IMR-90 (cell line): ENCODE results near the gene PLXDC1. TPM values are rescaled to one million over a fixed set of nuclear protein-coding genes. Genes with fewer than 3 reads are reported as not detected.

ENCODE experiments used
- ATAC-seq: fragments of 200-7000 bp; cut with Tn5 transposase; 2 replicates; pipeline ENCODE4 v1.9.1; 2020; ENCODE audit warnings: low read depth, mild to moderate bottlenecking, moderate library complexity
- BruUV-seq: library from RNA; stranded (reverse); fragments of 400-500 nt; replicated peaks from 2 replicates; lab custom pipeline; 2021; lab: Mats Ljungman, UMichigan
- CTCF ChIA-PET: fragments of 300-600 bp; formaldehyde crosslinking; extraction: SDS; loops from one replicate; lab custom pipeline; 2021; ENCODE audit warnings: antibody characterized with exemption; lab: Yijun Ruan, JAX
- POLR2A ChIA-PET: fragments of 300-600 bp; sonication (Branson Sonifier 250); formaldehyde crosslinking; loops from one replicate; lab custom pipeline; 2022; ENCODE audit warnings: antibody characterized with exemption; ENCODE audit not compliant: unreplicated experiment; lab: Charles Lee
- DNase-seq: peaks from one replicate; pipeline ENCODE4 v3.0.0; 2013
- H2AFZ ChIP-seq: replicated peaks from 2 replicates; pipeline ENCODE3; 2013; ENCODE audit warnings: low read length, mild to moderate bottlenecking; ENCODE audit not compliant: poor library complexity
- H2AK5ac ChIP-seq: 2 replicates; pipeline ENCODE4 v1.6.1; 2013; ENCODE audit warnings: low read depth, low read length, inconsistent platforms
- H2AK9ac ChIP-seq: replicated peaks from 2 replicates; pipeline ENCODE3; 2013; ENCODE audit warnings: mild to moderate bottlenecking, low read depth, low read length, moderate library complexity; ENCODE audit not compliant: poor library complexity
- H2BK120ac ChIP-seq: 2 replicates; pipeline ENCODE4 v1.6.1; 2013; ENCODE audit warnings: low read depth, low read length, inconsistent platforms
- H2BK15ac ChIP-seq: 3 replicates; pipeline ENCODE4 v1.6.1; 2013; ENCODE audit warnings: low read depth, low read length, inconsistent platforms
- H2BK20ac ChIP-seq: 2 replicates; pipeline ENCODE4 v1.6.1; 2013; ENCODE audit warnings: low read depth, mild to moderate bottlenecking, inconsistent platforms, low read length, moderate library complexity
- H2BK5ac ChIP-seq: 2 replicates; pipeline ENCODE4 v1.6.1; 2013; ENCODE audit warnings: mild to moderate bottlenecking, low read depth, low read length, inconsistent platforms; ENCODE audit not compliant: poor library complexity, severe bottlenecking
- H3K14ac ChIP-seq: replicated peaks from 2 replicates; pipeline ENCODE4 v1.6.1; 2013; ENCODE audit warnings: low read depth, low read length, inconsistent platforms
- H3K18ac ChIP-seq: 2 replicates; pipeline ENCODE4 v1.6.1; 2013; ENCODE audit warnings: low read depth, low read length, control low read depth
- H3K23ac ChIP-seq: 2 replicates; pipeline ENCODE4 v1.6.1; 2013; ENCODE audit warnings: low read depth, low read length, inconsistent platforms
- H3K27ac ChIP-seq: 2 replicates; pipeline ENCODE4 v1.5.1; 2013; ENCODE audit warnings: mild to moderate bottlenecking, control low read depth, low read length; ENCODE audit not compliant: insufficient read depth
- H3K27me3 ChIP-seq: 2 replicates; pipeline ENCODE4 v1.6.1; 2013; ENCODE audit warnings: low read length; ENCODE audit not compliant: control insufficient read depth, insufficient read depth
- H3K36me3 ChIP-seq: 2 replicates; pipeline ENCODE4 v1.6.1; 2013; ENCODE audit warnings: low read length, mixed read lengths; ENCODE audit not compliant: control insufficient read depth, insufficient read depth
- H3K4ac ChIP-seq: 2 replicates; pipeline ENCODE4 v1.6.1; 2013; ENCODE audit warnings: low read depth, low read length, inconsistent platforms
- H3K4me1 ChIP-seq: 2 replicates; pipeline ENCODE4 v1.6.1; 2013; ENCODE audit warnings: low read length, mixed read lengths; ENCODE audit not compliant: control insufficient read depth, insufficient read depth
- H3K4me2 ChIP-seq: 2 replicates; pipeline ENCODE4 v1.6.1; 2013; ENCODE audit warnings: low read depth, mild to moderate bottlenecking, control low read depth, low read length, moderate library complexity
- H3K4me3 ChIP-seq: 2 replicates; pipeline ENCODE4 v1.5.1; 2013; ENCODE audit warnings: low read depth, mild to moderate bottlenecking, control low read depth, low read length, moderate library complexity; ENCODE audit not compliant: insufficient read depth
- H3K56ac ChIP-seq: 2 replicates; pipeline ENCODE4 v1.6.1; 2013; ENCODE audit warnings: low read length, inconsistent platforms; ENCODE audit not compliant: insufficient read depth; ENCODE audit errors: extremely low read depth
- H3K79me1 ChIP-seq, 2 experiments: 2 replicates each; pipeline ENCODE4 v1.6.1; 2013; ENCODE audit warnings: low read length in 2 of 2, inconsistent platforms in 1 of 2, low read depth in 1 of 2
- H3K9ac ChIP-seq: 2 replicates; pipeline ENCODE4 v1.6.1; 2013; ENCODE audit warnings: low read depth, low read length, control low read depth
- H3K9me1 ChIP-seq: 2 replicates; pipeline ENCODE4 v1.6.1; 2013; ENCODE audit warnings: low read length, inconsistent platforms; ENCODE audit not compliant: insufficient read depth
- H3K9me3 ChIP-seq: 2 replicates; pipeline ENCODE4 v1.6.1; 2013; ENCODE audit warnings: low read length; ENCODE audit not compliant: control insufficient read depth, insufficient read depth
- H4K20me1 ChIP-seq: 2 replicates; pipeline ENCODE4 v1.6.1; 2013; ENCODE audit warnings: low read length, inconsistent platforms; ENCODE audit not compliant: insufficient read depth
- H4K5ac ChIP-seq: 2 replicates; pipeline ENCODE4 v1.6.1; 2013; ENCODE audit warnings: mild to moderate bottlenecking, low read depth, low read length, control low read depth
- H4K8ac ChIP-seq, 2 experiments: 2 replicates each; pipeline ENCODE4 v1.6.1; 2013; ENCODE audit warnings: low read depth in 2 of 2, low read length in 2 of 2, control low read depth in 1 of 2, inconsistent platforms in 1 of 2
- H4K91ac ChIP-seq: 2 replicates; pipeline ENCODE4 v1.6.1; 2013; ENCODE audit warnings: low read depth, low read length, inconsistent platforms; ENCODE audit not compliant: insufficient read depth
- BHLHE40 ChIP-seq: fragments of 150-350 bp; IDR thresholded peaks from 2 replicates; pipeline ENCODE4 v1.6.1; 2016; ENCODE audit warnings: mild to moderate bottlenecking, low read depth, low read length
- CEBPB ChIP-seq: IDR thresholded peaks from 2 replicates; pipeline ENCODE4 v1.6.1; 2012; ENCODE audit warnings: low read depth, low read length, improper control_type of control experiment
- CHD1 ChIP-seq: IDR thresholded peaks from 2 replicates; pipeline ENCODE4 v1.6.1; 2012; ENCODE audit warnings: low read depth, low read length, improper control_type of control experiment
- CTCF ChIP-seq: conservative IDR thresholded peaks from 2 replicates; pipeline ENCODE4 v1.5.1; 2012; ENCODE audit warnings: mild to moderate bottlenecking, low read depth, low read length, improper control_type of control experiment
- ELK1 ChIP-seq: fragments of 150-350 bp; IDR thresholded peaks from 2 replicates; pipeline ENCODE4 v1.6.1; 2016; ENCODE audit warnings: low read depth, mild to moderate bottlenecking, low read length, moderate library complexity, borderline replicate concordance
- FOS ChIP-seq: fragments of 150-350 bp; IDR thresholded peaks from 2 replicates; pipeline ENCODE4 v1.6.1; 2016; ENCODE audit warnings: low read depth, low read length
- MAFK ChIP-seq: IDR thresholded peaks from 2 replicates; pipeline ENCODE4 v1.6.1; 2012; ENCODE audit warnings: low read depth, low read length, improper control_type of control experiment
- MAZ ChIP-seq: IDR thresholded peaks from 2 replicates; pipeline ENCODE4 v1.6.1; 2012; ENCODE audit warnings: low read depth, mild to moderate bottlenecking, low read length, improper control_type of control experiment, moderate library complexity, borderline replicate concordance
- MXI1 ChIP-seq: IDR thresholded peaks from 2 replicates; pipeline ENCODE4 v1.6.1; 2012; ENCODE audit warnings: low read depth, mild to moderate bottlenecking, low read length, moderate library complexity, borderline replicate concordance
- NFE2L2 ChIP-seq: fragments of 150-350 bp; IDR thresholded peaks from 2 replicates; pipeline ENCODE4 v1.6.1; 2016; ENCODE audit warnings: low read depth, mild to moderate bottlenecking, low read length
- POLR2A ChIP-seq: IDR thresholded peaks from 2 replicates; pipeline ENCODE4 v1.6.1; 2012; ENCODE audit warnings: mild to moderate bottlenecking, low read depth, low read length
- RAD21 ChIP-seq: IDR thresholded peaks from 2 replicates; pipeline ENCODE4 v1.6.1; 2012; ENCODE audit warnings: low read length, improper control_type of control experiment
- RCOR1 ChIP-seq: IDR thresholded peaks from 2 replicates; pipeline ENCODE4 v1.6.1; 2012; ENCODE audit warnings: mild to moderate bottlenecking, low read length, improper control_type of control experiment; ENCODE audit not compliant: insufficient replicate concordance
- RFX5 ChIP-seq: IDR thresholded peaks from 2 replicates; pipeline ENCODE4 v1.8.0; 2012; ENCODE audit warnings: low read depth, mild to moderate bottlenecking, low read length, moderate library complexity
- SMC3 ChIP-seq: fragments of 150-350 bp; IDR thresholded peaks from 2 replicates; pipeline ENCODE4 v1.6.1; 2016; ENCODE audit warnings: low read depth, mild to moderate bottlenecking, antibody characterized with exemption, low read length, moderate library complexity
- USF2 ChIP-seq: fragments of 150-350 bp; IDR thresholded peaks from 2 replicates; pipeline ENCODE4 v1.6.1; 2017; ENCODE audit warnings: mild to moderate bottlenecking, antibody characterized with exemption, low read length, low read depth
- WGBS, 2 experiments: methylation state at CpG; one replicate each; pipeline versions ENCODE4 v1.1.5 to v1.1.7; 2013; ENCODE audit warnings: missing lambda C conversion rate in 2 of 2; ENCODE audit not compliant: insufficient read length in 1 of 2; ENCODE audit errors: extremely low coverage in 2 of 2; 5-methylcytosine and 5-hydroxymethylcytosine counted together
- dilution Hi-C: fragments of 300-500 bp; cut with HindIII; formaldehyde crosslinking; loops from one replicate; pipeline ENCODE4 v1.14.3; 2018; ENCODE audit warnings: low sequenced_read_pairs; ENCODE audit not compliant: unreplicated experiment
- in situ Hi-C: fragments of 300-500 bp; cut with MboI; formaldehyde crosslinking; loops from 3 replicates; pipeline ENCODE4 v1.14.3; 2019; ENCODE audit warnings: low sequenced_read_pairs, inconsistent platforms, mixed read lengths
- intact Hi-C: fragments of 100-400 bp; cut with micrococcal nuclease; formaldehyde crosslinking; loops from 2 replicates; pipeline ENCODE4 v1.10.0; 2022
- polyA plus RNA-seq, 3 experiments: library from polyadenylated mRNA; depleted of rRNA; stranded (reverse); fragments of >200 nt; gene quantifications; 2 replicates each; pipeline ENCODE4 v1.2.3, GENCODE V29; 2012; ENCODE audit warnings: low replicate concordance in 1 of 3
- total RNA-seq: library from RNA; depleted of rRNA; stranded (reverse); fragments of >200 nt; gene quantifications from 2 replicates; pipeline ENCODE4 v1.2.3, GENCODE V29; 2012

Gene PLXDC1
- total and polyA plus RNA-seq, 2 of the 4 experiments (the other 2 are of a cell fraction): under 0.01 to 0.50 TPM

- BruUV-seq: no TSS peak
- no peak overlapping the region for H3K56ac ChIP-seq
- H3K9me3 ChIP-seq: peaks cover 4% of the 10 kb centered on the region
- H3K23ac ChIP-seq: no peak overlapping the region
- H2BK15ac ChIP-seq: no peak overlapping the region
- H2AFZ ChIP-seq: no peak overlapping the region
- no peak overlapping the region for H2BK120ac ChIP-seq
- H4K20me1 ChIP-seq: no peaks in the 10 kb centered on the region
- TF ChIP-seq RFX5 (no peak), SMC3 (no peak), MAZ (no peak), USF2 (no peak), CHD1 (no peak), RCOR1 (no peak), FOS (no peak), POLR2A (no peak), MXI1 (no peak), CTCF (no peak), CEBPB (no peak), NFE2L2 (no peak), RAD21 (no peak), MAFK (no peak), BHLHE40 (no peak), ELK1 (no peak)
- dilution Hi-C loops: no loop called here
- peaks cover 39% of the 10 kb centered on the region for H3K27me3 ChIP-seq
- no peak overlapping the region for H3K4ac ChIP-seq
- H3K27ac ChIP-seq: no peak overlapping the region
- no peaks in the 10 kb centered on the region; the same call in 1 of the 2 replicates for H3K4me1 ChIP-seq
- H3K79me1 ChIP-seq: no peaks in the 10 kb centered on the region
- H3K36me3 ChIP-seq: no peaks in the 10 kb centered on the region
- no peak overlapping the region for H4K5ac ChIP-seq
- no peak for DNase-seq
- WGBS, 2 experiments: no CpG with 5 or more reads among the region's 6 CpGs
- H3K14ac ChIP-seq: no peak overlapping the region
- intact Hi-C loops: no loop called here
- H2AK9ac ChIP-seq: no peak overlapping the region
- no peak overlapping the region for H3K4me2 ChIP-seq
- H3K9me1 ChIP-seq: no peaks in the 10 kb centered on the region
- CTCF ChIA-PET: no interaction called here
- H2BK5ac ChIP-seq: no peak overlapping the region
- no peak overlapping the region for H2BK20ac ChIP-seq
- H4K8ac ChIP-seq: no peak overlapping the region
- no peak overlapping the region for H4K91ac ChIP-seq
- in situ Hi-C loops: no loop called here
- no peak overlapping the region for H3K9ac ChIP-seq
- POLR2A ChIA-PET: no interaction called here
- H3K18ac ChIP-seq: no peak overlapping the region
- H3K4me3 ChIP-seq: no peak overlapping the region
- ATAC-seq: no peak
- H2AK5ac ChIP-seq: no peak overlapping the region
These were observed 128.5 kb downstream of the PLXDC1 start for GRCh38 chr17:39022924-39023323.
